Erythroblast (primary cell): ENCODE measurements around the gene POLR3A.

Experiments
- GATA1 ChIP-seq: IDR thresholded peaks from 2 replicates; pipeline ENCODE4 v1.6.1; 2011; ENCODE audit warnings: low read depth, mild to moderate bottlenecking, control low read depth, low read length, moderate library complexity
- POLR2A ChIP-seq: IDR thresholded peaks from 2 replicates; pipeline ENCODE4 v1.6.1; 2011; ENCODE audit warnings: mild to moderate bottlenecking, low read length

DNA sequence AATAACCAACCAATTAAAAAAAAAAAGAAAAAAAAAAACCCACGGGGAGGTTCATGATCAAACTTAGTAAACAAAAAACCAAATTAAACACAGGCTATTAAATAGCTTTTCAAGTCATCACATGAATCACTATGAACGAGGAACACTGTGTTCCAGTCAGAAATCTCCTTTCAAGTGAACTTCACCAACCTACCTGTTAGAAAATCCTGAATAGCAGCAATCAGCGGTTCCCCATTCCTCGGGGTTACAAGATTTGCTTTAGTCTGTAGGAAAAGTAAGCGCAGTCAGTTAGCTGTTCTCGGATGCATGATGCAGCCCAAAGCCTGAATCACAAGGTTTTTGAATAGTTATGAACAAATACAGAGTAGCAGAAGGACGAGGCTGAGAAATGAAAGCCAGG, 19.0 kb downstream of the POLR3A start:
- no peak for TF ChIP-seq POLR2A
- TF ChIP-seq GATA1 = no peak
